OCI-LY1 (cell line): ENCODE data around the gene PCA3.

Source experiments
- EZH2 ChIP-seq: fragments of 200-600 bp; sonication (generic), shearing (Covaris generic); IDR thresholded peaks from 2 replicates; pipeline ENCODE4 v1.8.0; 2017; ENCODE audit warnings: borderline replicate concordance, mixed run types, mild to moderate bottlenecking, antibody characterized with exemption, low read length, moderate library complexity, mixed read lengths
- TF ChIP-seq, protein P1 (sequence below): fragments of 200-600 bp; sonication (generic), shearing (Covaris generic); IDR thresholded peaks from 2 replicates; pipeline ENCODE4 v1.5.1; 2017; ENCODE audit warnings: mild to moderate bottlenecking, antibody characterized with exemption, low read length, moderate library complexity, mixed read lengths

DNA sequence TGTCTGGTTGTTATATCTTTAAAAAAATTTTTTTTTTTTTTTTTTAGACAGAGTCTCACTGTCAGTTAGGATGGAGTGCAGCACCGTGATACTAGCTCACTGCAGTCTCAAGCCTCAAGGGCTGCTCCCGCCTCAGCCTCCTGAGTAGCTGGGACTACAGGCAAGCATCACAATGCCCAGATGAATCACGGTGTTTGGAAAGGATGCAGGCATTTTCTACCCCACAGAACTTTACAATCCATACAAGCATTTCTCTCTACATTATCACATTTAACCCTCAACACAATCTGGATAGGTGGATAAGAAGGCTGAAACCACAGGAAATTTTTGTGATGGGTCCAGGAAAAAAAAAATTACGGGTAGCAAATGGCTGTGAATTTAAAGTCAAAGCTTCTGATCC lies 5.8 kb upstream of the PCA3 start:
- TF ChIP-seq, protein P1, sequence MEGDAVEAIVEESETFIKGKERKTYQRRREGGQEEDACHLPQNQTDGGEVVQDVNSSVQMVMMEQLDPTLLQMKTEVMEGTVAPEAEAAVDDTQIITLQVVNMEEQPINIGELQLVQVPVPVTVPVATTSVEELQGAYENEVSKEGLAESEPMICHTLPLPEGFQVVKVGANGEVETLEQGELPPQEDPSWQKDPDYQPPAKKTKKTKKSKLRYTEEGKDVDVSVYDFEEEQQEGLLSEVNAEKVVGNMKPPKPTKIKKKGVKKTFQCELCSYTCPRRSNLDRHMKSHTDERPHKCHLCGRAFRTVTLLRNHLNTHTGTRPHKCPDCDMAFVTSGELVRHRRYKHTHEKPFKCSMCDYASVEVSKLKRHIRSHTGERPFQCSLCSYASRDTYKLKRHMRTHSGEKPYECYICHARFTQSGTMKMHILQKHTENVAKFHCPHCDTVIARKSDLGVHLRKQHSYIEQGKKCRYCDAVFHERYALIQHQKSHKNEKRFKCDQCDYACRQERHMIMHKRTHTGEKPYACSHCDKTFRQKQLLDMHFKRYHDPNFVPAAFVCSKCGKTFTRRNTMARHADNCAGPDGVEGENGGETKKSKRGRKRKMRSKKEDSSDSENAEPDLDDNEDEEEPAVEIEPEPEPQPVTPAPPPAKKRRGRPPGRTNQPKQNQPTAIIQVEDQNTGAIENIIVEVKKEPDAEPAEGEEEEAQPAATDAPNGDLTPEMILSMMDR = no peak
- no peak for TF ChIP-seq EZH2
